Measurements from ENCODE around the gene SEMA3F. TPM values are rescaled to one million over a fixed set of nuclear protein-coding genes. Genes with fewer than 3 reads are reported as not detected.

SEMA3F gene
- total and polyA plus RNA-seq, 2 of the 4 experiments (the other 2 are of a cell fraction), result 7.3 to 23.3 TPM

GRCh38 chr3:50138266-50139200 is 16.6 kb upstream of the SEMA3F start (continued):
- TF ChIP-seq ELK1 (IDR thresholded peaks at IDR 0.05; ENCODE audit: borderline replicate concordance, low read depth, low read length), result no peak
- TF ChIP-seq RCOR1 (IDR thresholded peaks at IDR 0.05; ENCODE audit: insufficient replicate concordance, low read length), result no peak

- Histone ChIP-seq H2AK5ac (ENCODE audit: low read depth, low read length) (peak overlapping the region; percentile 82; the same call in 1 of the 2 replicates), H3K4ac (ENCODE audit: low read depth, low read length) (no peak overlapping the region), H3K4me3 (ENCODE audit: insufficient read depth, low read depth, low read length) (no peak overlapping the region), H4K20me1 (ENCODE audit: insufficient read depth, low read length) (no peaks in the 10 kb centered on the region), H3K9ac (ENCODE audit: low read depth, low read length) (no peak overlapping the region), H2AFZ (replicated peaks; ENCODE audit: low read length, poor library complexity) (peak overlapping the region; percentile 82), H3K56ac (ENCODE audit: extremely low read depth, insufficient read depth, low read length) (no peak overlapping the region), H4K91ac (ENCODE audit: insufficient read depth, low read depth, low read length) (no peak overlapping the region), H2BK120ac (ENCODE audit: low read depth, low read length) (no peak overlapping the region), H3K36me3 (ENCODE audit: control insufficient read depth, insufficient read depth, low read length) (no peaks in the 10 kb centered on the region), H3K27me3 (ENCODE audit: control insufficient read depth, insufficient read depth, low read length) (no peaks in the 10 kb centered on the region; the same call in 1 of the 2 replicates), H2AK9ac (replicated peaks; ENCODE audit: low read depth, low read length, poor library complexity) (peak overlapping the region; percentile 52), H3K9me3 (ENCODE audit: control insufficient read depth, insufficient read depth, low read length) (no peaks in the 10 kb centered on the region), H3K27ac (ENCODE audit: insufficient read depth, low read length) (no peak overlapping the region), H3K14ac (replicated peaks; ENCODE audit: low read depth, low read length) (peak overlapping the region; percentile 44; the same call in 1 of the 2 replicates), H2BK15ac (ENCODE audit: low read depth, low read length) (peak overlapping the region; percentile 74; the same call in 1 of the 3 replicates), H3K4me2 (ENCODE audit: low read depth, low read length) (no peak overlapping the region), H4K5ac (ENCODE audit: low read depth, low read length) (no peak overlapping the region), H2BK5ac (ENCODE audit: low read depth, low read length, poor library complexity, severe bottlenecking) (no peak overlapping the region), H3K79me1 (ENCODE audit: low read depth in 1 of 2, low read length in 2 of 2) (no peaks in the 10 kb centered on the region), H3K4me1 (ENCODE audit: control insufficient read depth, insufficient read depth, low read length) (peaks cover 11% of the 10 kb centered on the region), H3K9me1 (ENCODE audit: insufficient read depth, low read length) (peaks cover 11% of the 10 kb centered on the region; the same call in 1 of the 2 replicates), H2BK20ac (ENCODE audit: low read depth, low read length) (no peak overlapping the region), H3K23ac (ENCODE audit: low read depth, low read length) (no peak overlapping the region), H4K8ac (ENCODE audit: low read depth in 2 of 2, low read length in 2 of 2) (peak overlapping the region in 1 of 2 experiments; percentile 93; a peak in 3 of 4 replicates), H3K18ac (ENCODE audit: low read depth, low read length) (no peak overlapping the region)
- intact Hi-C loops (cut with micrococcal nuclease), result no loop called here
- DNase-seq, result no peak
- ChIA-PET POLR2A (ENCODE audit: unreplicated experiment) (no interaction called here), CTCF (no interaction called here)
- in situ Hi-C loops (cut with MboI; ENCODE audit: low sequenced_read_pairs), result no loop called here
- WGBS, 2 experiments (ENCODE audit: extremely low coverage in 2 of 2, insufficient read length in 1 of 2), result no CpG with 5 or more reads among the region's 6 CpGs
- no TSS peak for BruUV-seq (replicated peaks)
- TF ChIP-seq MAZ (IDR thresholded peaks at IDR 0.05; ENCODE audit: borderline replicate concordance, low read depth, low read length) (no peak), RCOR1 (IDR thresholded peaks at IDR 0.05; ENCODE audit: insufficient replicate concordance, low read length) (no peak), POLR2A (IDR thresholded peaks at IDR 0.05; ENCODE audit: low read depth, low read length) (no peak), MXI1 (IDR thresholded peaks at IDR 0.05; ENCODE audit: borderline replicate concordance, low read depth, low read length) (no peak), USF2 (IDR thresholded peaks at IDR 0.05; ENCODE audit: low read depth, low read length) (no peak)
- ATAC-seq (ENCODE audit: low read depth), result no peak
- dilution Hi-C loops (cut with HindIII; ENCODE audit: low sequenced_read_pairs, unreplicated experiment), result no loop called here
Measured at GRCh38 chr3:50139308-50139707, 15.8 kb upstream of the SEMA3F start.
